Measurements from ENCODE around the gene OPCML.

The OPCML gene

DNA sequence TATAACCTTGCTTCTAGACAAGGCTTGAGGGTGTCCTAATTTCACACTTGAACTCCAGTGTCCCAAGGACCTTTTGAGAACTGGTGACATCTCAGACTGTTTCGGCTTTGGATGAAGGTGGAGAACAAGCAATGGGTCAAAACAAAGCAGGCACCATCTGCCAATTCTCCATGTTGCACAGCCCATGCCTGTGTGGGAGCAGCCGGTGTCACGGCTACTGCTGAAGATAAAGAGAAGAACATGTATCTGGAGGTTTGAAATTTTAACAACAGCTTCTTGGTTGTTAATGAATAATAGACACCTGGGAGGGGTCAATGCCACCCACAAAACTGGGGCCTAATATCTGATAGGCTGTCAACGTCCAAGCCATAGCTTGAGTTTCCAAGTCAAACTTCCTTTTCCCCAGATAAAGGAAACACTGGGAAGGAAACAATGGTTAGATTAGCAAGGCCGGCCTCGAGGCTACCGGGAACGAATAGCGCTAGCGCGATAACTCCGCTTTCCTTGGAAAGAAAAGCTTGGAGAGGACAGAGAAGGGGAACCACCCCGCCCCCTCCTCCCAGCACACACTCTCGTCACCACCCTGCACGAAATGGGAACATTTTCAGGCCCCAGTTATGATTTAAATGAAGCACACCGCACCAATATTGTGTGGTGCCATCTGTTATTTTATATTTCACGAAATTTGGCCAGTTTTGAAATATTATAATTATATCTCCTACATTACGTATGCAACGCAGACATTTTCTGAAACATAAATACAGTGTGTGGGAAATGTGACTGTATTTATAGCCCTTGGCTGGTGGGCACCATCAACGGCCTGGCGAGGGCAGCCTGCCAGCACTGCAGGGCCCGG, 21.8 kb upstream of the OPCML start:
- H3K4me3 ChIP-seq (ENCODE audit: low read length), result no peak overlapping the region
- TF ChIP-seq, protein P1, sequence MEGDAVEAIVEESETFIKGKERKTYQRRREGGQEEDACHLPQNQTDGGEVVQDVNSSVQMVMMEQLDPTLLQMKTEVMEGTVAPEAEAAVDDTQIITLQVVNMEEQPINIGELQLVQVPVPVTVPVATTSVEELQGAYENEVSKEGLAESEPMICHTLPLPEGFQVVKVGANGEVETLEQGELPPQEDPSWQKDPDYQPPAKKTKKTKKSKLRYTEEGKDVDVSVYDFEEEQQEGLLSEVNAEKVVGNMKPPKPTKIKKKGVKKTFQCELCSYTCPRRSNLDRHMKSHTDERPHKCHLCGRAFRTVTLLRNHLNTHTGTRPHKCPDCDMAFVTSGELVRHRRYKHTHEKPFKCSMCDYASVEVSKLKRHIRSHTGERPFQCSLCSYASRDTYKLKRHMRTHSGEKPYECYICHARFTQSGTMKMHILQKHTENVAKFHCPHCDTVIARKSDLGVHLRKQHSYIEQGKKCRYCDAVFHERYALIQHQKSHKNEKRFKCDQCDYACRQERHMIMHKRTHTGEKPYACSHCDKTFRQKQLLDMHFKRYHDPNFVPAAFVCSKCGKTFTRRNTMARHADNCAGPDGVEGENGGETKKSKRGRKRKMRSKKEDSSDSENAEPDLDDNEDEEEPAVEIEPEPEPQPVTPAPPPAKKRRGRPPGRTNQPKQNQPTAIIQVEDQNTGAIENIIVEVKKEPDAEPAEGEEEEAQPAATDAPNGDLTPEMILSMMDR (IDR thresholded peaks at IDR 0.05; ENCODE audit: insufficient read depth, low read depth, low read length, missing control alignments), result no peak
- no peak for DNase-seq (ENCODE audit: low read depth)

DNA sequence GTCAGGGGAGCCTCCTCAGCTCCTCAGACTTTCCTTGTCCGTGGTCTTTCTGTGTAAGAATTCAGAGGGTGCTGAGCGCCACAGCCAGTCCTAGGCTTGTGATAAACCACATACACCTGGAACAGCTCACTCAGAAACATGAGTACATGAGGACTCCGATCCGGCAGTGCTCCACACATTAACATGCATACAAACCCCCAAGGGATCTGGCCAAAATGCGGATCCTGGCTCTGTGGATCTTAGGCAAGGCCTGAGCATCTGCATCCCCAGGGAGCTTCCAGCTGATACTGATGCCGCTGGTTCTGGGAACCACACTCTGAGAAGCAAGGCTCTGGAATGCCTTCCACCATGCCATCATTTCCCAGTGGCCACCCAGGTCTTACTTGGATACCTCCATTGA, 20.6 kb upstream of the OPCML start:
- TF ChIP-seq, protein P1 (IDR thresholded peaks at IDR 0.05; ENCODE audit: insufficient read depth, low read depth, low read length, missing control alignments), result no peak
- H3K4me3 ChIP-seq (ENCODE audit: low read length), result no peak overlapping the region
- no peak for DNase-seq (ENCODE audit: low read depth)

DNA sequence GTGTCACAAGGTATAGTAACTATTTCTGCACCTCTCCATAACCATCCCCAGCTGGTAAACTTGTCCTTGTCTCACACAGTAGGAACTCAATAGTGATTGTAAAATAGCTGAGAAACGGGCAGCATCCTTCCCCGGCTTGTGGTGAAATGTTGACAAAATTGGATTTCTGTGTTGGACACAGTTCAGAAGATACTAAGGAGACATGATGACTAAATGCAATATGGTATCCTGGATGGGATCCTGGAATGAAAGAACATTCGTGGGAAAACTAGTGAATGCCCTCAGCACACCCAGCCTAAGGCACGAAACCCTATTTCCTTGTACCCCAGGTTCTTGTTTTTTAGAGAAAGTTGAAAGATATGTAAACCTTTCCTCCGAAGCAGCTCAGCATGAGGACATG, 18.8 kb upstream of the OPCML start:
- no peak for DNase-seq (ENCODE audit: low read depth)
- H3K4me3 ChIP-seq (ENCODE audit: low read length), result no peak overlapping the region
- TF ChIP-seq, protein P1 (IDR thresholded peaks at IDR 0.05; ENCODE audit: insufficient read depth, low read depth, low read length, missing control alignments), result no peak

DNA sequence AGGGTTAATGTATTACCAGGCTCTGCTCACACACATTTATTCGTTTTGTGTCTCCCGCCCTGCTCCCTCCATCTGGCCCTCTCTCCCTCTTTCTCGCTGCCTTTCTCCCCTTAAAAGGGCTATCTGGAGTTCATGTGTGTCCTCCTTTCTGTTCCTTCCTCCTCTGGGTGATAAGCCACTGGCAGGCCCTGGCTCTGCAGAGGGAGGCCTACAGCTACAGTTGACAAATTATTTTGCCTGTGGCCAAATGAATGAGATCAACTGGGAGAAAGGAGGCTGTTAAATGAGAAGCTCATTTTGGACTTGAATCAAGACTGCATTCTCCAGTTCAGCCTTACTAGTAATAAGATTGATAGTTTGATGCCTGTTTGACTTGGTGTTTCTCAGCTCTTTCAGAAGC, 17.5 kb upstream of the OPCML start:
- TF ChIP-seq, protein P1 (IDR thresholded peaks at IDR 0.05; ENCODE audit: insufficient read depth, low read depth, low read length, missing control alignments), result no peak
- H3K4me3 ChIP-seq (ENCODE audit: low read length), result no peak overlapping the region
- DNase-seq (ENCODE audit: low read depth), result no peak

DNA sequence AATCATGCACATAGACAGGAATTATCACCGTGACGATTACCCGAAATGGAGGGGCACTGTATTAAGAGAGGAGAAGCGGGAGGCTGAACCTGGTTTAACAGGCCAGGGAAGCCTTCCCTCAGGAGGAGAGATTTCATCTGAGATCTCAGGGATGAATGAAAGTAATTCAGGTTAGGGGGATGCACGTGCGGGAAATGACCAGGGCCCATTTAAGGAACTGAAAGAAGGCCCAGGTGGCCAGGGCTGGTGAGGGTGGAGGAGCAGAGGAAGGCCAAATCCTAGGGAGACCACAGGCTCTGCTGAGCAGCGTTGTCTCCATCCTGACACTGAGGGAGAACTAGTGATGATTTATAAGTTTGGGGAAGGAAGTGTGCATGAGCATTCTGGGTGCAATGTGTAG, 16.3 kb upstream of the OPCML start:
- no peak for DNase-seq (ENCODE audit: low read depth)
- TF ChIP-seq, protein P1 (IDR thresholded peaks at IDR 0.05; ENCODE audit: insufficient read depth, low read depth, low read length, missing control alignments), result no peak

DNA sequence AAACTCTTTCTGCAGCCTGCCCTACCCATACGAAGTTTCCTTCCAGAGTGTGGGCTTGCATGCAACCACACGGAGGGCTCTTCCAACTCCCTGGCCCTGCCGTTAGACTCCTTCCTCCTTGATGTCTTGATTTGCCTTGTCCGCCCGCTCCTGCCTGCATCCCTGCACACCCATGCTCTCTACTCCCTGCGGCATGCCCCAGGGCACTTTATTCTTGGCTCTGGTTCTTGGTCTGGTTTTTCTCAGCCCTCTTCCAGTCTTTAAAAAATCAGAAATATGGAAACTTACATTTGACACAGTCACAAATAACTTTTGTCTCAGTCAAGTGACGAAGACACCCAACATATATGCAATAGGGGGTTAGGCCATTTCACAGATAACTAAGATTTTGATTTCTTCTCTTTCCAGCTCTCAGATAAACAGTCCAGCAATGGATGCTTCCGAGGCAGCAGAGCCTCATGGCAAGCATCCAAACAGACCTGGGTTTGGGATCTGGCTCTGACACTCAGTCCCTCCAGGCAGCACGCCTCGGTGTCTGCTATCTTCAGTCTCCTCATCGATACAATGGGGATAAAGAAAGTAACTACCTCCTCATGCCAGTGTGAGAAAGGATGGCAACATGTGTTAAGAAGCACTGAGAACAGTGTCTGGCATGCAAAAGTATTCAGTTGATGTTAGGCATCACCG, 15.7 kb upstream of the OPCML start:
- H3K4me3 ChIP-seq (ENCODE audit: low read length), result no peak overlapping the region
- TF ChIP-seq, protein P1 (IDR thresholded peaks at IDR 0.05; ENCODE audit: insufficient read depth, low read depth, low read length, missing control alignments), result no peak
- DNase-seq (ENCODE audit: low read depth), result no peak

More for the DNA sequence above, 16.3 kb upstream of the OPCML start:
- no peak overlapping the region for H3K4me3 ChIP-seq (ENCODE audit: low read length)

All from epithelial cell of esophagus (primary cell).